HuH-7.5 (cell line): Measurements from ENCODE around the gene SNRNP48.

Source experiments
- DNase-seq: peaks from one replicate; pipeline ENCODE4 v3.0.0; 2011; ENCODE audit warnings: low spot score

The SNRNP48 gene

DNA sequence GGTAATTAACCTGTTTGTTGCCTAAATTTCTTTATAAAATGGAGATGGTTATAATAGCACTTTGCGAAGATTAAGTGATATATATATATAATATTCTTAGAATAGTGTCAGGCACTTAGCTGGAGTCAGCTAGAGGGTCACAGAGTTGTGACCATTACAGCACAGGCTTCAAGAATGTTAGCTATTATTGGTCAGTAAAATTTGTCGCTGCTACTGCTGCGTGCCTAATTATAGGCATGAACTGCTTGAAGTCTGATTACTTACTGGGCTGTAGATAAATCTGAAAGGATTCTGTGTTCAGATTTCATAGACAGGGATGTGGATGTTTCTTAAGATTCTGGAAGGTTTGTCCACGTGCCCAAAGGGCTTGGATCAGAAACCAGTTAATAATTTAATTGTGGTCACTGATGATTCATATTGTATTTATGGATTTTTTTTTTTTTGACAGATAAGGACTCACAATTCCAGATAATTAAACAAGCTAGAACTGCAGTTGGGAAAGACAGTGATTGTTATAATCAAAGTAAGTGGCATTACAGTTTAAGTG lies 4.7 kb downstream of the SNRNP48 start:
- DNase-seq, result no peak

DNA sequence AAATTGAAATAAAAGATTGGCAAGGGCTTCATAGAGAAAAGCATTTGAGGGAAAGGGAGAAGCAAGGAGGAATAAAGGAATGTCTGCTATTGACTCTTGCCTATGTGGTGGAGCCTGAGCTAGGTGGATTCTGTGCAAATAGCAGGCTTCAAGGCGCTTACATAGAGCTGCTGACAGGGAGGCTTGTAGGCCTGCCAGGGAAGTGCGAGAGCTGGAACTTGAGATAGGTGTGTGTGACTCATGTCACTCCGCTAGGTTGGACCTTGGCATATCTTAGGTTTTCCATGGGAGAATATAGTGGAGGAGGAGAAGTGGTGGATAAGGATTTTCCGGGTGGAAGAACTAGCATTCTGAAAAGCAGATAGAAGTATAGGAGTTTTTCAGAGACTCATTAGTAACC lies 14.0 kb downstream of the SNRNP48 start:
- DNase-seq, result no peak

DNA sequence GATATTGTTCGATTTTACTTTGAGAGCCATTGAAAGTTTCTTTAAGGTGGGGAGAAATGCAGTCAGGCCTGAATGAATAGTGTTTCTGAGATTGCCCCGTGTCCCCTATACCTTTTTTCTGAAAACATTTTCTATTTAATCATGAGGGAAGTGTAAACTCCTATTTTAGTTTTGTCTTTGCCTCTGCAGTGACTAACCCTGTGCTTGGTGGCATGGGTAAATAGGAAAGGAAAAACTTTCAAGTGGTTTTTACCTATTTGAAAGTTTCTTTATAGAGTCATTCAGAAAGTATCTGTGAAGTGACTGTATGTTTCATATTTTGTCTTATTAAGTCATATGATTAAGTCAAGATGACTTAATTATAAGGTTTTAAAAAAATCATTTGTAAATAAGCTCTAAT lies 14.5 kb downstream of the SNRNP48 start:
- no peak for DNase-seq

DNA sequence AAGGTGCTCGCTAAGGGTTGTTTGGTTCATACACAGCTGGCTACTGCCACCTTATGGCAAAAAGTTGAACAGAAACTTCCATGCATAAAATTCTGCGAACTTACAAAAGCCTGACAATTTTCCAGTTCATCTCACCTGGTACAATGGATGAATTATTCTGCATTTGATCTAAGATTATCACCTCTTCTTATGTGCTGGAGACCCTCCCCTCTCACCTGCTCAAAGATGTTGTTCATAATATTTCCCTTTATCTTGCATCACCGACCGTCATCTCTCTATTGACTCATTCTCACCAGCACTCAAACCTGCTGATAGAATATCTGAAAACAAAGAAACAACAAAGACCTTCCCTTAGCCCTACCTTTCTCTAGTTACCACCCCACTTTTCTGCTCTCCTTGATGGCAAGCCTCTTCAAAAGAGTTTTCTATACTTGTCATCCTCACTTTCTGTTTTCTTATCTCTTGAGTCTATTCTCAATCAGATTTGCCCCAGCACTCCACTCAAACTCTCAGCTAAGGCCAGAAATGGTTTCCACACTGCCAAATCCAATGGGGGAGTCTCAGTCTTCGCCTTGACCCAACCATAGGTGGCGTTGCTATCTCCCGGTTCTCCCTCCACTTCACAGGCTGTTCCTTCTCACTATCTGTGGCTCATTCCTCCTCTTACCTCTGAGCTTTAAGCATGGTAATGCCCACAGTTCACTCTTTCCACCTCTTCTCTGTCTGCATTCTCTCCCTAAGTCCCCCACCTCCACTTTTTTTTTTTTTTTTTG lies 25.8 kb downstream of the SNRNP48 start:
- DNase-seq, result no peak

DNA sequence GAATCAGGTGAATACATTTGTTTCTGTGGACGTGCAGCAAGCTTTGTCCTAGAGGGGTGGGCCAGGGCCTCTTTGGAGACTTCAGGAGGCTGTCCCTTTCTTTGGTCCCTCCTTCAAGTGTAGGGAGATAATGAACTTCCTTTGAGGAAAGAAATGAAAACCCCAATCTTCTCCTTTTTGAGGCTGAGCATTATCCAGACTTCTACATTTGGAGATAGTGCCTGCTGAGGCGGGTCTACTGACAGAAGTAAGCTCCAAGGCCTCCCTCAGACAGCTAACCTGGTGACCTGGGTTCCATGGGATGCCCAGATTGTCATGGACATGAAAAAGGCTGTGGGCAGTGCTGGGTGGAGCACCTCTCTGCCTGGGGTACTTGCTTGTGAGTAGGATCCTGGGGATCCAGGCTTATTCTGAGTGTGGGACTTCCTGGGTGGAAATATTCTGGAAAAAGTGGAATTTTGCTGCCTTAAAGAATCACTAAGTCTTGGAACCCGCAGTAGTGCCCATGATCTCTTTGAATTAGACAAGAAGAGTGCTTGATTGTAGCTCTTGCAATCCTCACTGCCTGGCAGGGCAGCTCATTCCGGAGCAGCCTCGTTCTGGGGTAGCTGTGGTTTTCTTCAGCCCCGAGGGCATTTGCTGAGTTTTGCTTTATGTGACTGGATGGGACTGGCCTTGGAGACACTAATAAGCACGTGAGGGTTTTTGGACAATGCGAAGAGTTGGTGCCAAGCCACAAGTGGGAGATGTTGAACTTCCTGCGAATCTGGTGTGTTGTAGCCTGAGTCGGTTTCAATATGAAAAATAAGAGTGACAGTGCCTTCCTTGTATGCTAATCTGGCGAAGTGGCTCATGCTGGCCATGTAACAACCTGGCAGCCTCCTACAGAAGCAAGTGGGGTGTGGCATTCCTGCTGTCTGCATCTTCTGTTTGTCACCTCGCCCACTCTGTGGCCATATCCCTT lies 28.1 kb downstream of the SNRNP48 start:
- no peak for DNase-seq

DNA sequence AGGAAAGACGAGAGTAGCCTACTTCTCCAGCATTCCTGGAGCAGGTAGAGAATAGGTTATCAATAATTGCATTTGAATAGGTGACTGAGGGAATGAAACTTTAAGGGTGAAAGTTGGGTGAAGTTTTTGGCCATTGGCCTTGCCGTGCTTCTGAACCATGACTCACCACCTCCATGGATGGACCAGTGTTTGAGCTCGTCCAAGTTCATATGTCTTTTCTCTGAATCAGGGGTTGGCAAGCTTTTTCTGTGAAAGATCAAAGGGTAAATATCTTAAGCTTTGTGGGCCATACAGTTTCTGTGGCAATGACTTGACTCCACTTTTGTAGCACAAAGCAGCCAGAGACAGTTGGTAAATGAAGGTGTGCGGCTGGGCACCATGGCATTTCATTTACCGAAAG lies 31.8 kb downstream of the SNRNP48 start:
- DNase-seq, result no peak

DNA sequence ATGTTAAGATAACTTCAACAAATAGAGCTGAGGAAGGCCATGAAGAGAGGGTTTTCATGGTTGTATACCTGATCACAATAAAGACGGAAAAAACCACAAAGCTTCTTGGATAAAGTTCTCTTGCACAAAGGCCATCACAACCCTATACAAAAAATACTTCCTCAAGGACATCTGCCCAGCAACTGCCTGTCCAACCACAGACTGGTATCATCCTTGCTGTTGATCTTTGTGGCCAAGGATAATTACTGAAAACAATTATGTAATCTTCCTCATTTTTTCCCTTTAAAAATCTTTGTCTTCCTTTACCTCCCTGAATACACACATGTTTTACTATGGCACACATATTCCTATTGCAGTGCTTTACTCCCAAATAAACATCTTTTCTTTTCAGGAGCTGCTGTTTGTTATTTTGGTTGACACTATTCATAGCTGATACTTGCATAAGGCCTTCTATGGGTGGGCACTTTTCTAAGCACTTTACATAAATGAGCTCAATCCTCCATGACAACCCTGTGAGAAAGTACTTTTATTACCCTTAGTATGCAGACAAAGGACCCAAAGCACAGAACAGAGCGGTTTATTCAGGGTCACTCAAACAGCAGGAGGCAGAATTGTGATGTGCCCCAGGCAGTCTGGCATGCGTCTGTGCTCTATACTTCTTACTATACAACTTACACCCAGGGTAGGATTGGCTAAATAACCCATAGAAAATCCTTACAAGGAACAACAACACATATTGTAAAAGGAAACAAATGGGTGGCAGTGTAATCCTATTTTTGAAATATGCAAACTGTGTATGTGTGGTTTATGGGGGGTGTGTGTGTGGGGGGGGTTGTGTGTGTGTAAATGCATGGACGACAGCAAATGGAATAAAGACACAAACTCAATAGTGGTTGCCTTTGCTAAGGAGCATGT lies 35.1 kb downstream of the SNRNP48 start:
- DNase-seq, result no peak

DNA sequence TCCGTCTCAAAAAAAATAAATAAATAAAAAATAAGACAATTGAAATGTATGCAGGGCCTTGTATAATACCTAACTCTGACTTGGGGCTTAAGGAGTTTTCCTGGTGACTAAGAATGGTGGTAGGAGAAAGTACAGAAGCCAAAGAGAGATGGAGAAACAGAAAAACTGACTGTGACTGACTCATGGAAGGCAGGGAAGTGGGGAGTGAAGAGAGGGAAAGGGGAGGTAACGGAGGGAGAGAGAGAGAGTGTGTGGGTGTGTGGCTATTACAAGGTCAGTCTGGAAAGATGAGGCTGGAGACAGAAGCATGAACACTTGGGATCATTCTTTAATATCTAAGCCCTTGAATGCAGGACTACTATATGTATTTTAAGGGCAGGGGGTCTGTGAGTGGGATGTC lies 38.5 kb downstream of the SNRNP48 start:
- no peak for DNase-seq

DNA sequence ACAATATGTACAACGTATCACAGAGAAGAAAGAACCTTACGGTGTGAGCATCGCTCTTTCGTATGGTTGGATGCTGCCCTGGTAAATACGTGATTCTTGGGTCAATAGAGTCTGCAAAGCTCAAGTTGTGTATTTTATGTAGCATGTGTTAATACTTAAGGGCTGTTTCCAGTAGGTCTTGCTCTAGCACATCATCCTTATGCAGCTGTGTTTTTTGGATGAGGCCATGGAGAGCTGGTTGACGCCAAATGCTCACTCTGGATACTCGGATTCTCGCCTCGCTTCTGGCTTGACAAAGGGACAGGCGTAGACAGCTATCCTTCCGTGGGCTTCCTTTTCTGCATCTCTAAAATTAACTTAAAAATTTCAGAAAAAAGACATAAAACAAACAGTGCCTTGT lies 38.9 kb downstream of the SNRNP48 start:
- DNase-seq, result no peak

DNA sequence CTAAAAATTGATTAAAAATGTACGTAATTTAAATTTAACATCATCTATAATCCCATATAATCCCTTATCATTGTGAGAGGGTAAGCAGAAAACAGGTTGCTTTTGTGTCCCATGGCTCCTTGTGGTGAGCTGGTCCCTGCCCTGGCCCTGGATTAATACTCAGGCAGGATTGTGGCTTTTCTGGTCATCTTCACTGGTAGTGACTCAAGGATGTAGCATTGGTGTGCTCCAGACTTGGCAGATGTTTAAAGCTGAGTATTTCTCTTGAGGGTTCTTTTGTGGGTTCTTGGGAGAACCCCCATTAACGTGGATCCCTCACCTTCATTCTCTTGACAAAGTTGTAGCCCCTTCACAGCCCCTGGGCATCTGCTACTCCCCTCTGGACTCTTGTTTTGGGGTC lies 39.3 kb downstream of the SNRNP48 start:
- no peak for DNase-seq

DNA sequence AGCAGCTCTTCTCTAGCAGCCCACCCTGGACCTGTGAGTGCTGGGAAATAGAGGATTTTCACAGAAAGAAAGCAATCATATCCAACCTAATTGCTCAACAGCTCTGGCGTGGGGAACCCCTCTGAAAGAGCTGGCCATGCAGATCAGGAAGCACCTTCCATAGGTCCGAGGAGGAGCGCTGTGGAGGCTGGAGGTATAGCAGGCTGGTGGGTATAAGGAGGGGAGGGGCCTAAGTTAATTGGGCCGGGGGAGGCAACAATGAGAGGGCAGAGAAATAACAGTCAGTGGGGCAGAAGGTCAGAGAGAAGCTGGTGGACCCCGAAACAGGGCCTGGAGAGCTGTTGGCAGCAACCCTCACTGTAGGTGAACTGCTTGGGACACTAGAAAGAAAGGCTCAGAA lies 40.8 kb downstream of the SNRNP48 start:
- no peak for DNase-seq

DNA sequence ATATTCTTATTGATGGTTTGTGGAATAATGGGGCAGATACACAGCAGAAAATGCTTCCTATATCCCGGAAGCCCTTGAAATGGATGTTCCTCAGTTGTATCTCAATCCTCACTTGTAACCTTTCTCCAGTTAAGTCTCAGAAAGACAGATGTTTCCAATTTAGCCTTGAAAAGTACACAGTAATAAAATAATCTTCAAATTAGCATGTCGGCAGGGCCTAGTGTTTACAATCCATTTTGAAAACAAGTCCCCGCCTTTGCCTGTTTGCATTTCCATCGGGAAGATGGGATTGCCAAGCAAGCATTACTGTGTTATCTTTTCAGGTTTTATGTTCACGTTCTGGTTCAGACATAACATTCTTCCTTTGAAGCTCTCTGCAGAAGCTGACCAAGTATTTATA lies 41.5 kb downstream of the SNRNP48 start:
- DNase-seq, result no peak

DNA sequence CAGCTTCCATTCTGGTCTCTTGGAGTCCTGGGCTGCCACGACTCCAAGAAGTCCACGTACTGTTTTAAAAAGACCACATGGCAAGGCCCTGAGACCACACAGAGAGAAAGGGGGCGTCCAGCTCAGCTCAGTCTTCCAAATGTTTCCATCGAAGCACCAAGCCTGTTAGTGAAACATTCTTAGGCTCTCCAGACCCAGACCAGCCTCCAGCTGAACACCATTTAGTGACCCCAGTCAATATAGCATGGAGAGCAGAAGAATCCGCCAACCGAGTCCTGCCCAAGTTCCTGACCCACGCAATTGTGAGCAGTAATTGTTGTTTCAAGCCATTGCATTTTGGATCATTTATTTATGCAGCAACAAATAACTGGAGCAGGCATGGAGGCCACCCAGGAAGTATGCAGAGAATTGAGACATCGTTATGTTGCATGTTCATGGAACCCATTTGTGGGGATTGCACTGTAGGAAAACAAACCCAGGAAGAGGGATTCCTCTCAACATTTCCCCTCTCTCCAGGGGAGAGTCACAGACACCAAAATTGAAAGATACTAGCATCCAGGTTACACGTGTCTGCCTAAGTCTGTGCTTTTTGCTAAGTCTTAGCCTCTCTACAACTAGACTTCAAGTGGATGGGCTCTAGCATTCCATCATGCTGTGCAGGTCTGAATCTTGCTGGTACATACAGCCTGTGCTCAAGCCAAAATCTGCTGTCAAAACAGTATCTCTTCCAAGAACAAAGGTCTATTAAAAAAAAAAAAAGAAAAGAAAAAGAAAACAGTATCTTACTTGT lies 42.7 kb downstream of the SNRNP48 start:
- no peak for DNase-seq

DNA sequence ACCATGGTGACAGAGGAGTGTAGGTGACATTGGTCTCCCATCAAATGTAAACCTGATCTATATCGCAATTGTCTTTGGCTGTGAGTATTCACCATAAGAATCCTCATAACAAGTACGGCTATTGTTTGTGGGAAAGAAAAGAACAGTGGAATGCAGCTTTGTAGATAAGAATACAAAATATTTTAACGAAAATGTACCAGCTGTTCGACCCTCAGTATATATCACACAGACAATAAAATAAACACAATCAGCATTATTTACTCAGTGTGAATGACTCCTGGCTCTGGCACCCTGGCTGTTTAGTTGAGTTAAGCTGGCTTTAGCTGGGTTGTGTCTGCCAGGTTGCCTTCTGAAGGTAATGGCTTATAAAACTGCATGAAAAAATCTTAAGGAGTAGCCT lies 43.4 kb downstream of the SNRNP48 start:
- DNase-seq, result no peak

DNA sequence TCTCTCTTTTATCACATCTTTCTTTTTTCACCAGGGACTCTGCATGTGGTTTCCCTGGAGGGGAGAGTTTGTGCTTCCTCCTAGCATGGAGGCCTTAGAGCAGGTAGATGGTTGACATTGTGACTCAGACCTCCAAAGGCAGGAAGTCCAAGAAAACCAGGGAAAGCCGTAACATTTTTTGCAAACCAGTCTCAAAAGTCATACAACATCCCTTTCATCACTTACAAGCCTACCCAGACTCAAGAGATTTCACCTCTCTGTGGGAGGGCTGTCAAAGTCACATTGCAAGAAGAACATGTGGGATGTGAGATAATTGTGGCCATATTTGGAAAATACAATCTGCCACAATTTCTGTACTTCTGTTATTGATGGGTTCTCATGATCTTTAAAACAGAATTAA lies 46.2 kb downstream of the SNRNP48 start:
- no peak for DNase-seq

DNA sequence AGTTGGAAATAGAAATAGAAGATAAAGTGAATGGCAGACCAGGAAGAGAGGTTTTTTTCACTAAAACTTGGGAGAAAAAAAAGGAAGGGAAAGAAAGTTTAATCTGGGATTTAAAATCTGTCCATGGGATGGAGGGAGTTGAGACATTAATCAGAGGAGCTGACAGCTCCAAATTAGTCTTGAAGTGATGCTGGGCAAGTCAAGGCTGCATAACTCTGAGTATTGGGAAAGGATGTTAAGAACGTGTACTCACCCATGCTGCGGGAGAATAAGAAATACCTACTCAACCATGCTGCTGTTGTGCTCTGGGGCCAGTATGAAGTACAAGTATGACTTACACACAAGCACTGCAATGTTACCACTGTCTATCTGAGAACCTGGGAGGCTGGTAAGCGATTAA lies 47.5 kb downstream of the SNRNP48 start:
- DNase-seq, result no peak

DNA sequence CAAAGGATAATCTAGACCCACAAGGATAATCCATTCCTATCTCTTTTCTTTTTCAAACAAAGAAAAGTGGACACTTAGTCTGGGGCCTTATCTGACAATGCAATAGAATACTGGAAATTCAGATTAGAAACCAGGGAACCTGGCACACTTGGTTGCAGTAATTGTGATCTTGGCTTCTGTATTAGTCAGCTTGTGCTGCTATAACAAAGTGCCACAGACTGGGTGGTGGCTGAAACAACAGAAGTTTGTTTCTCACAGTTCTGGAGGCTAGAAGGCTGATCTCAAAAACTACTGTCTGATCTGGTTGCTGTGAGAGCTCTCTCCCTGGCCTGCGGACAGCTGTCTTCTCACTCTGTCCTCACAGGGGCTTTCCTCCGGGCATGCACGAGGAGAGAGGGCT lies 49.4 kb downstream of the SNRNP48 start:
- no peak for DNase-seq

DNA sequence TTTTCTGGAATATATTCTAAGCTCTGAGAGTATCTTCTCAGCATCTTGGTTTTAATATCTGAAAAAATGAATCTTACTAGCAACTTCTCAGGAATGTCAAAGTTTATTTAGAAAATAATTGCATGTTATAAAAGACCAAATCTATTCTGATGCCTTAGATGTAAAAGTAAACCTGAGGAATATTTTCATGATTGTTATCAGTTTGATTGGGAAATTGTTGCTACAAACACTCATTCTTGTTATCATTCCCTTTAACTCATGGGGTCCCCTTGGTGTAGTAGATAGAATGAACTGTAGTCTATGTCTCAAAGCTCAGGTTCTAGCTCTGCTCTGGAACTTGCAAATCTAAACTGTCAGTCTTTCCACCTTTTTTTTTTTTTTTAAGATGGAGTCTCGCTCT lies 50.0 kb downstream of the SNRNP48 start:
- DNase-seq, result no peak

DNA sequence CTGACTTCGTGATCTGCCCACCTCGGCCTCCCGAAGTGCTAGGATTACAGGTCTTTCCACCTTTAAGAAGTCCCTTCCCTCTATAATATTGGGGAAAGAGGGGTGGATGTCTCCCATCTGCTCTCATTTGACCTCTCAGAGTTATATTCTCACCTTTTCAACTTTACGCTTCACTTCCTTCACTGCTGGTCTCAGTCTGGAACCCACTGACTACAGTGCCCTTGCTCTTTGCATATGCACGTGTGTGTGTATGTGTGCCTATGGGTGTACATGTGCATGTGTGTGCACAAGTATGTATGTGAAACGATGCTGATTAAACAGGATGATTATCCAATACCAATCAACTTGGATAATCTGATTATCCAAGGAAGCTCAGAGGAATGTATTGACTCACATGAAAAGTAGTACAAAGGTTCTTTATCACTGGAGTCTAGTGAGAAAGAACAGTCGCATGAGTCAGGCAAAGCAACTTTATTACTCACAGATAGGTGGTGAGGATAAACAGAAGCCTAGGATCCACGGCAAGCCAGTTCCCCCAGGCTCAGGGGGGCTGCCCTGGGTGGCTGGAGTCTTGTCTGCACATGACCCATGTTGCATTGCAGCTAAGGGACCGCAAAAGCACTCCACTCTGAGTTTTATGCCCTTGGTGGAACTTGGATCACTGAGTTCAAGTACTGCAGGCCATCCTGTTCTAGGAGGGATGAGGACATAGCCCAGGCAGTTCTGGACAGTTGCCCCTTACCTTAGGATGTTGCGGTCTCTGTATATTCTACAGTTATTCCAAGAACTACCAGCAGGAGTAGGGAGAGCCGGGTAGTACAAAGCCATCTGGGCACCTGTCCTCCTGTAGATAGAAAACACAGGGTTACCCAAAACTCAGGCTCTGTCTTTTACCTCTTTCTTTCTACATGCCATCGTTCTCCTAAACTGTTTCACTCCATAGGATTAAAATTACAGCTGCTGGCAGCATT lies 50.9 kb downstream of the SNRNP48 start:
- no peak for DNase-seq

DNA sequence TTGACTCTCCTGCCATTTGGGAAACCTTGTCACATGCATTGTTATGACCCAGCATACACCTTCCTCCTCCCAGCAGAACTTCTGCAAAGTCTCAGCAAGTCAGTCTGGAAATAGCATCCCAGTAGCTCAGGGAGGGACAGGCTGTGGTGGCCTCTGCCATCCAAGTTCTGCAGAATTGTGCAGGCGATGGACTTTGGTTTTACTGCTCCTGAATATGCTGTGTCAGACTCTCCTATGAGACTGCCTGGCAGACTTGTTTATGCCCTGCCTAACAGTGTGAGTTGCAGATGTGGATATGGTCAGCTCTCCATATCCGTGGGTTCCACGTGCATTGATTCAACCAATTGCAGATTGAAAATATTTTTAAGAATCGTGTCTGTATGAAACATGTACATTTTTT lies 52.8 kb downstream of the SNRNP48 start:
- DNase-seq, result no peak
